ENCODE results near the gene CYBRD1. TPM values are rescaled to one million over a fixed set of nuclear protein-coding genes. Genes with fewer than 3 reads are reported as not detected.

CYBRD1 gene
- total RNA-seq, 2 donors from 2014 or later: 0.44 to 1.3 TPM

GRCh38 chr2:171547720-171548119 is 25.4 kb downstream of the CYBRD1 start:
- Mint-ChIP-seq H3K4me3 (no peak overlapping the region), H3K4me1 (no peaks in the 10 kb centered on the region), H3K36me3 (ENCODE audit: low read depth) (no peaks in the 10 kb centered on the region), H3K27ac (no peak overlapping the region), H3K27me3 (peaks cover 11% of the 10 kb centered on the region)
- H3K9me3 ChIP-seq (ENCODE audit: control insufficient read depth, low read length, poor library complexity, severe bottlenecking): no peaks in the 10 kb centered on the region
- ATAC-seq (no peak), DNase-seq (no peak)

- Mint-ChIP-seq H3K36me3 (ENCODE audit: low read depth) (no peaks in the 10 kb centered on the region), H3K4me1 (no peaks in the 10 kb centered on the region), H3K27ac (no peak overlapping the region), H3K27me3 (peaks cover 8% of the 10 kb centered on the region), H3K4me3 (no peak overlapping the region)
- no peaks in the 10 kb centered on the region for H3K9me3 ChIP-seq (ENCODE audit: control insufficient read depth, low read length, poor library complexity, severe bottlenecking)
- ATAC-seq (no peak), DNase-seq (no peak)
Observed at GRCh38 chr2:171550613-171551012, 28.3 kb downstream of the CYBRD1 start.

- H3K4me1 Mint-ChIP-seq: no peaks in the 10 kb centered on the region
- H3K36me3 Mint-ChIP-seq (ENCODE audit: low read depth): no peaks in the 10 kb centered on the region
- DNase-seq (no peak), ATAC-seq (no peak)
- no peak overlapping the region for H3K4me3 Mint-ChIP-seq
- H3K27me3 Mint-ChIP-seq: peaks cover 8% of the 10 kb centered on the region
- no peak overlapping the region for H3K27ac Mint-ChIP-seq
- H3K9me3 ChIP-seq (ENCODE audit: control insufficient read depth, low read length, poor library complexity, severe bottlenecking): no peaks in the 10 kb centered on the region
Observed at GRCh38 chr2:171551836-171552235, 29.6 kb downstream of the CYBRD1 start.

- no peaks in the 10 kb centered on the region for H3K9me3 ChIP-seq (ENCODE audit: control insufficient read depth, low read length, poor library complexity, severe bottlenecking)
- Mint-ChIP-seq H3K27me3 (peaks cover 8% of the 10 kb centered on the region), H3K4me3 (no peak overlapping the region), H3K36me3 (ENCODE audit: low read depth) (no peaks in the 10 kb centered on the region), H3K27ac (no peak overlapping the region), H3K4me1 (peaks cover 2% of the 10 kb centered on the region)
- ATAC-seq (no peak), DNase-seq (no peak)
Observed at GRCh38 chr2:171553236-171553635, 31.0 kb downstream of the CYBRD1 start.

GRCh38 chr2:171553858-171554257 is 31.6 kb downstream of the CYBRD1 start:
- no peak overlapping the region for H3K4me3 Mint-ChIP-seq
- peaks cover 2% of the 10 kb centered on the region for H3K4me1 Mint-ChIP-seq
- H3K27me3 Mint-ChIP-seq: peaks cover 13% of the 10 kb centered on the region
- no peaks in the 10 kb centered on the region for H3K9me3 ChIP-seq (ENCODE audit: control insufficient read depth, low read length, poor library complexity, severe bottlenecking)
- no peaks in the 10 kb centered on the region for H3K36me3 Mint-ChIP-seq (ENCODE audit: low read depth)
- DNase-seq (no peak), ATAC-seq (peak; percentile 71)
- no peak overlapping the region for H3K27ac Mint-ChIP-seq

GRCh38 chr2:171554991-171555615 is 32.8 kb downstream of the CYBRD1 start:
- peaks cover 15% of the 10 kb centered on the region for H3K27me3 Mint-ChIP-seq
- no peak overlapping the region for H3K27ac Mint-ChIP-seq
- no peak overlapping the region for H3K4me3 Mint-ChIP-seq
- H3K36me3 Mint-ChIP-seq (ENCODE audit: low read depth): no peaks in the 10 kb centered on the region
- no peak for DNase-seq
- H3K4me1 Mint-ChIP-seq: peaks cover 2% of the 10 kb centered on the region
- no peak for ATAC-seq
- H3K9me3 ChIP-seq (ENCODE audit: control insufficient read depth, low read length, poor library complexity, severe bottlenecking): no peaks in the 10 kb centered on the region

GRCh38 chr2:171557363-171557762 is 35.1 kb downstream of the CYBRD1 start:
- ATAC-seq (no peak), DNase-seq (no peak)
- Mint-ChIP-seq H3K4me3 (no peak overlapping the region), H3K27ac (no peak overlapping the region), H3K36me3 (ENCODE audit: low read depth) (no peaks in the 10 kb centered on the region), H3K27me3 (peaks cover 12% of the 10 kb centered on the region), H3K4me1 (peaks cover 2% of the 10 kb centered on the region)
- no peaks in the 10 kb centered on the region for H3K9me3 ChIP-seq (ENCODE audit: control insufficient read depth, low read length, poor library complexity, severe bottlenecking)

- peaks cover 7% of the 10 kb centered on the region for H3K27me3 Mint-ChIP-seq
- no peaks in the 10 kb centered on the region for H3K36me3 Mint-ChIP-seq (ENCODE audit: low read depth)
- H3K4me3 Mint-ChIP-seq: no peak overlapping the region
- H3K9me3 ChIP-seq (ENCODE audit: control insufficient read depth, low read length, poor library complexity, severe bottlenecking): no peaks in the 10 kb centered on the region
- H3K27ac Mint-ChIP-seq: no peak overlapping the region
- no peaks in the 10 kb centered on the region for H3K4me1 Mint-ChIP-seq
- ATAC-seq (no peak), DNase-seq (no peak)
Observed at GRCh38 chr2:171563301-171563700, 41.0 kb downstream of the CYBRD1 start.

- Mint-ChIP-seq H3K4me3 (no peak overlapping the region), H3K27me3 (no peaks in the 10 kb centered on the region), H3K4me1 (no peaks in the 10 kb centered on the region), H3K36me3 (ENCODE audit: low read depth) (no peaks in the 10 kb centered on the region), H3K27ac (no peak overlapping the region)
- DNase-seq: no peak
- H3K9me3 ChIP-seq (ENCODE audit: control insufficient read depth, low read length, poor library complexity, severe bottlenecking): no peaks in the 10 kb centered on the region
- no peak for ATAC-seq
Observed at GRCh38 chr2:171564463-171564862, 42.2 kb downstream of the CYBRD1 start.

- H3K9me3 ChIP-seq (ENCODE audit: control insufficient read depth, low read length, poor library complexity, severe bottlenecking): no peaks in the 10 kb centered on the region
- no peak overlapping the region for H3K27ac Mint-ChIP-seq
Observed at GRCh38 chr2:171566057-171566456, 43.8 kb downstream of the CYBRD1 start.

GRCh38 chr2:171566753-171567152 is 44.5 kb downstream of the CYBRD1 start:
- Mint-ChIP-seq H3K4me3 (no peak overlapping the region), H3K36me3 (ENCODE audit: low read depth) (no peaks in the 10 kb centered on the region), H3K27ac (no peak overlapping the region), H3K27me3 (peaks cover 15% of the 10 kb centered on the region), H3K4me1 (peaks cover 2% of the 10 kb centered on the region)
- DNase-seq: no peak
- ATAC-seq: no peak
- no peaks in the 10 kb centered on the region for H3K9me3 ChIP-seq (ENCODE audit: control insufficient read depth, low read length, poor library complexity, severe bottlenecking)

More at GRCh38 chr2:171566057-171566456, 43.8 kb downstream of the CYBRD1 start:
- no peak for DNase-seq
- H3K4me1 Mint-ChIP-seq: peaks cover 2% of the 10 kb centered on the region
- H3K36me3 Mint-ChIP-seq (ENCODE audit: low read depth): no peaks in the 10 kb centered on the region
- no peak overlapping the region for H3K4me3 Mint-ChIP-seq
- ATAC-seq: no peak
- peaks cover 9% of the 10 kb centered on the region for H3K27me3 Mint-ChIP-seq

- Mint-ChIP-seq H3K36me3 (ENCODE audit: low read depth) (no peaks in the 10 kb centered on the region), H3K27me3 (peaks cover 15% of the 10 kb centered on the region), H3K4me3 (no peak overlapping the region), H3K4me1 (peaks cover 2% of the 10 kb centered on the region), H3K27ac (peak overlapping the region; percentile 63)
- no peaks in the 10 kb centered on the region for H3K9me3 ChIP-seq (ENCODE audit: control insufficient read depth, low read length, poor library complexity, severe bottlenecking)
- DNase-seq (no peak), ATAC-seq (no peak)
Observed at GRCh38 chr2:171568089-171568488, 45.8 kb downstream of the CYBRD1 start.

GRCh38 chr2:171571721-171572120 is 49.4 kb downstream of the CYBRD1 start:
- DNase-seq (no peak), ATAC-seq (no peak)
- H3K9me3 ChIP-seq (ENCODE audit: control insufficient read depth, low read length, poor library complexity, severe bottlenecking): no peaks in the 10 kb centered on the region
- H3K4me3 Mint-ChIP-seq: no peak overlapping the region
- no peaks in the 10 kb centered on the region for H3K36me3 Mint-ChIP-seq (ENCODE audit: low read depth)
- no peak overlapping the region for H3K27ac Mint-ChIP-seq
- peaks cover 6% of the 10 kb centered on the region for H3K4me1 Mint-ChIP-seq
- peaks cover 15% of the 10 kb centered on the region for H3K27me3 Mint-ChIP-seq

GRCh38 chr2:171574149-171574795 is 52.0 kb downstream of the CYBRD1 start:
- Mint-ChIP-seq H3K36me3 (ENCODE audit: low read depth) (no peaks in the 10 kb centered on the region), H3K4me1 (peaks cover 6% of the 10 kb centered on the region), H3K4me3 (no peak overlapping the region), H3K27ac (peak overlapping the region; percentile 11), H3K27me3 (peaks cover 15% of the 10 kb centered on the region)
- DNase-seq: peak; percentile 58 to 81 (median 68)
- H3K9me3 ChIP-seq (ENCODE audit: control insufficient read depth, low read length, poor library complexity, severe bottlenecking): no peaks in the 10 kb centered on the region
- peak; percentile 100 for ATAC-seq
